ENCODE data around the gene DMAP1.

GRCh38 chr1:44242746-44243145 lies 29.5 kb downstream of the DMAP1 start:
- TF ChIP-seq POLR2A (IDR thresholded peaks at IDR 0.05; ENCODE audit: low read length) (no peak), GATA1 (IDR thresholded peaks at IDR 0.05; ENCODE audit: low read depth, low read length) (no peak)
